Left lung (tissue), 10 donors: ENCODE measurements around the gene TASP1. TPM values are rescaled to one million over a fixed set of nuclear protein-coding genes. Genes with fewer than 3 reads are reported as not detected.

Experiments used
- ATAC-seq: fragments of 200-7000 bp; cut with Tn5 transposase; one replicate; pipeline ENCODE4 v1.9.1; 2020; ENCODE audit warnings: moderate library complexity
- DNase-seq, 4 donors: peaks; one replicate each; pipeline ENCODE4 v3.0.0-alpha.2; 2013 to 2020
- H3K27ac ChIP-seq, 2 donors: fragments of 200-600 bp; sonication (generic) in 1 of 2; one replicate each; pipeline versions ENCODE4 v1.5.0 to v1.8.0; 2020 to 2021
- H3K27me3 ChIP-seq, 2 donors: fragments of 200-600 bp; sonication (generic) in 1 of 2; one replicate each; pipeline versions ENCODE4 v1.5.0 to v1.8.0; 2020 to 2021
- H3K36me3 ChIP-seq, 2 donors: fragments of 200-600 bp; sonication (generic) in 1 of 2; one replicate each; pipeline versions ENCODE4 v1.5.0 to v1.8.0; 2020 to 2021
- H3K4me1 ChIP-seq, 2 donors: fragments of 200-600 bp; one replicate each; pipeline ENCODE4 v1.8.0; 2021
- H3K4me3 ChIP-seq, 2 donors: fragments of 200-600 bp; sonication (generic) in 1 of 2; one replicate each; pipeline versions ENCODE4 v1.5.0 to v1.8.0; 2020 to 2021; ENCODE audit warnings: mild to moderate bottlenecking in 1 of 2
- H3K9me3 ChIP-seq, 2 donors: fragments of 200-600 bp; sonication (generic) in 1 of 2; one replicate each; pipeline versions ENCODE4 v1.5.0 to v1.8.0; 2020 to 2021
- intact Hi-C, 2 donors: fragments of 100-400 bp; cut with DNase I; formaldehyde crosslinking; loops; one replicate each; pipeline versions ENCODE4 v1.11.2 to v1.14.2; 2022
- polyA plus RNA-seq, 6 donors: library from polyadenylated mRNA; unstranded; fragments of 120-200 nt; gene quantifications; one replicate each; pipeline ENCODE4 v1.2.1, GENCODE V29; 2013; ENCODE audit not compliant: insufficient read length in 6 of 6
- total RNA-seq, 2 donors: library from RNA; stranded (reverse); fragmentation: NEBNext Ultra II Directional; extraction: Animal tissue kit (Norgen Biotek cat#: 25700); gene quantifications; one replicate each; pipeline ENCODE4 v1.2.1, GENCODE V29; 2021
- TF ChIP-seq, protein P1 (sequence below), 2 donors: fragments of 200-600 bp; sonication (generic) in 1 of 2; IDR thresholded peaks; one replicate each; pipeline versions ENCODE4 v1.5.0 to v1.8.0; 2021; ENCODE audit warnings: antibody characterized with exemption in 2 of 2
- donor health status: DM: no; HTN: yes; CAD: no.
- donor health status: DM: no; HTN: no; CAD: no.

Gene TASP1
- total and polyA plus RNA-seq, 8 donors = 12.9 to 19.9 (median 17.3) TPM

DNA sequence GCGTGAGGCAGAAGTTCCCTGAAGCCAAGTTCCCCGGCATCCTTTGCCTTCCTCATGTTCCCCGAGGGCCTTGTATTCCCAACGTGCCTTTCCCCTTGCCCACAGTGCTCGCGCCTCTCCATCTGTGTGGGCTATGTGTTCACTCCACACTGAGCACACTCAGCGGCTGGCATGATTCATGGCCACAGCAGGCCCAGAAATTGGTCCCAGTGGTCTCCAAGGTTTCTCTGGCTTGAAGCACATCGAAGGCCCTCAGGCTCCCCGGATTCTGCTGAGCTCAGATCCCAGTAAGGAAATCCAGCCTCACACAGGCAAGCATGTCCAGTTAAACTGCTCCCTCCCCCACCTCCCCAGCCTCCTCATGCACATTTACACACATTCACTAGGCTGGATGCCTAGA lies 294.1 kb downstream of the TASP1 start:
- no peaks in the 10 kb centered on the region for H3K36me3 ChIP-seq
- no peak overlapping the region for H3K4me3 ChIP-seq
- ATAC-seq (no peak), DNase-seq (no peak)
- no peaks in the 10 kb centered on the region for H3K27me3 ChIP-seq
- TF ChIP-seq, protein P1, sequence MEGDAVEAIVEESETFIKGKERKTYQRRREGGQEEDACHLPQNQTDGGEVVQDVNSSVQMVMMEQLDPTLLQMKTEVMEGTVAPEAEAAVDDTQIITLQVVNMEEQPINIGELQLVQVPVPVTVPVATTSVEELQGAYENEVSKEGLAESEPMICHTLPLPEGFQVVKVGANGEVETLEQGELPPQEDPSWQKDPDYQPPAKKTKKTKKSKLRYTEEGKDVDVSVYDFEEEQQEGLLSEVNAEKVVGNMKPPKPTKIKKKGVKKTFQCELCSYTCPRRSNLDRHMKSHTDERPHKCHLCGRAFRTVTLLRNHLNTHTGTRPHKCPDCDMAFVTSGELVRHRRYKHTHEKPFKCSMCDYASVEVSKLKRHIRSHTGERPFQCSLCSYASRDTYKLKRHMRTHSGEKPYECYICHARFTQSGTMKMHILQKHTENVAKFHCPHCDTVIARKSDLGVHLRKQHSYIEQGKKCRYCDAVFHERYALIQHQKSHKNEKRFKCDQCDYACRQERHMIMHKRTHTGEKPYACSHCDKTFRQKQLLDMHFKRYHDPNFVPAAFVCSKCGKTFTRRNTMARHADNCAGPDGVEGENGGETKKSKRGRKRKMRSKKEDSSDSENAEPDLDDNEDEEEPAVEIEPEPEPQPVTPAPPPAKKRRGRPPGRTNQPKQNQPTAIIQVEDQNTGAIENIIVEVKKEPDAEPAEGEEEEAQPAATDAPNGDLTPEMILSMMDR (IDR thresholded peaks at IDR 0.05) = no peak
- H3K27ac ChIP-seq = no peak overlapping the region
- no peaks in the 10 kb centered on the region for H3K9me3 ChIP-seq
- H3K4me1 ChIP-seq = no peaks in the 10 kb centered on the region
- intact Hi-C loops = no loop called here

DNA sequence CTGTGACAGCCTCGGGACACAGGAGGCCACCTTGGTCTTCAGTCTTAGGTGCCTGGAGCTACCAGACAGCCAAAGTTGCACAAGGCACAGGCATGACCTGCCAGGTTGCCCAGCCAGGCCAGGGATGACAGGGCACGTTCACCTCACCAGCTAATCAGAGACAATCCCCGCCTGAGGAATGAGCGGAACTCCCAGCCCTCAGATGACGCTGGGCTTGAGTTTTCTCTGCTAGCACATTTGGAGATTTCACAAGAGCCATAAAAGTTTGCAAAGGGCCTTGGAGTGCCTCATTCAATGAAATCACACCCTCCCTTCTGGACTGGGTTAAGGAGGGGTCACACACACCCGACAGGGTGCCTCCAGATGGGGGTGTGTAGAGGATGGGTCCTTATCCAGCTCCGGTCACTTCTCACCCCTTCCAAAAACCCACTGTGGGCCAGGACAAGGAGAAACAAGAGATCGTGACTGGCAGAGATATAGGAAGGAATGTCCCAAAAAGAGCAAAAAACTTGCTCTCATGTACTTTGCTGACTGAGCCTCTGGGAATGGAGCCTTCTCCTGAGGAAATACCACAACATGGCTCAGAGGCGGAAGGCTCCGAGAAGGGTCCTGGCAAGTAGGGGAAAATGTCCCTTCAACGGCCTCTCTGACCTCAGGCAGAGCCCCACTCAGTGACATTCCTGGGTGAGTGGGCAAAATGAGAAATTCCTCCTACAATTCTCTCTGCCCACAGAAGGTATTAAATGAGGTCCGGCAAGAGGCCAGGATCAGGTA lies 296.1 kb downstream of the TASP1 start:
- ATAC-seq (peak; percentile 95), DNase-seq (peak; percentile 71 to 83 (median 79))
- H3K4me1 ChIP-seq = no peaks in the 10 kb centered on the region
- TF ChIP-seq, protein P1 (IDR thresholded peaks at IDR 0.05) = no peak
- no peaks in the 10 kb centered on the region for H3K9me3 ChIP-seq
- H3K36me3 ChIP-seq = no peaks in the 10 kb centered on the region
- H3K27ac ChIP-seq = peak overlapping the region; percentile 28 to 50
- no peak overlapping the region for H3K4me3 ChIP-seq
- intact Hi-C loops = no loop called here
- H3K27me3 ChIP-seq = no peaks in the 10 kb centered on the region

DNA sequence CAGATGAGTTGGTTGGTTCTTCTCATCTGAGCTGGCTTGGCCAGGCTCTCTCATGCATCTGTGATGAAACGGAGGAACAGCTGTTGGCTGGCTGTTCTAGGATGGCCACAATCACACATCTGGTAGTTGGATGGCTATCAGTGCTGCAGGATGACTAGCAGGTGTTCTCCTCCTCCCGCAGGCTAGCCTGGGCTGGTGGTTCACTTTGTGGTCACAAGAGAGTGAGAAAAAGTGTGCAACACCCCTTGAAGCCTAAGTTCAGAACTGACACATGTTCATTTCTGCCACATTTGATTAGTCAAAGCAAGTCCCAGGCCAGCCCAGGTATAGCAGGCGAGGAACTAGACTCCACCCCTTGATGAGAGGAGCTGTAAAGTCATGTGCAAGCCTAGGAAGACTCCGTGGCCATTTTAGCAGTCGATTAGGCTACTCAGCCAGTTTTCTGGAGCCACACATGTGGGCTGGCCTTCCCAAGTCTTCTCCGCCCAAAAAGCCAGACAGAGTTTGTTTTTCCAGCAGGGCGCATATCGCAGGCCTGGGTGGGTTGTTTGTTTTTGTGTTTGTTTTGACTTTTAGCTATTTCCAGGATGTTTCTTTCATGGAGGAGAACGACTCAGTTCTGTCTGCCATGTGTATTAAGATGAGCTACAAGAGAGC lies 296.9 kb downstream of the TASP1 start:
- no peak for DNase-seq
- ATAC-seq = no peak
- TF ChIP-seq, protein P1 (IDR thresholded peaks at IDR 0.05) = no peak
- H3K36me3 ChIP-seq = no peaks in the 10 kb centered on the region
- H3K4me3 ChIP-seq = no peak overlapping the region
- H3K27me3 ChIP-seq = no peaks in the 10 kb centered on the region
- H3K4me1 ChIP-seq = no peaks in the 10 kb centered on the region
- intact Hi-C loops = no loop called here
- H3K9me3 ChIP-seq = no peaks in the 10 kb centered on the region
- H3K27ac ChIP-seq = peak overlapping the region; percentile 28 to 46

DNA sequence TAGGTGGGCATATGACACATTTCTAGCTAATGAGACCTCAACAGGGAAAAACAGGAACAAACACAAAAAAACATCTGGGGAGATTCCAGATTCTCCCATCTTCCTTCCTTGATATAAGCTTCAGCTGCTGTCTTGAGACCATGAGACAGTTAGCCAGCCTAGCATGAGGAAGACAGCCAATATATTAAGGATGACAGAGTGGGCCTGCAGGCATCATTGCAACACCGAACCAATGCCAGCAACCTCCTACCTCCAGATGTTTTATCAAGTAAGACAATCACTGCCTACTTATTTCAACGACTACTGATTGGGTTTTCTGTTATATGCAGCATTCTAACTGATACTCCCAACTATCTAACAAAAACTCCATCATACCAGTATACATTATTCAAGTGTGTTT lies 298.6 kb downstream of the TASP1 start:
- no peak overlapping the region for H3K4me3 ChIP-seq
- no peaks in the 10 kb centered on the region for H3K9me3 ChIP-seq
- no peaks in the 10 kb centered on the region for H3K27me3 ChIP-seq
- DNase-seq (no peak), ATAC-seq (no peak)
- H3K27ac ChIP-seq = no peak overlapping the region
- TF ChIP-seq, protein P1 (IDR thresholded peaks at IDR 0.05) = no peak
- no peaks in the 10 kb centered on the region for H3K36me3 ChIP-seq
- intact Hi-C loops = no loop called here
- H3K4me1 ChIP-seq = no peaks in the 10 kb centered on the region

Other genes with a start within 250 kb of the TASP1 start
- 10 to 100 TPM; 11.3 to 13.0 TPM for gene ESF1, start 146.0 kb upstream of the TASP1 start, total RNA-seq
- gene ESF1, start 146.0 kb upstream of the TASP1 start, polyA plus RNA-seq = 10 to 100 TPM; 24.6 to 32.4 (median 26.6) TPM
- gene NDUFAF5, start 146.1 kb upstream of the TASP1 start, total RNA-seq = 10 to 100 TPM; 19.5 to 21.7 TPM
- gene NDUFAF5, start 146.1 kb upstream of the TASP1 start, polyA plus RNA-seq = 10 to 100 TPM; 24.0 to 29.4 (median 26.6) TPM